ENCODE measurements around the gene TGFBRAP1.

DNA sequence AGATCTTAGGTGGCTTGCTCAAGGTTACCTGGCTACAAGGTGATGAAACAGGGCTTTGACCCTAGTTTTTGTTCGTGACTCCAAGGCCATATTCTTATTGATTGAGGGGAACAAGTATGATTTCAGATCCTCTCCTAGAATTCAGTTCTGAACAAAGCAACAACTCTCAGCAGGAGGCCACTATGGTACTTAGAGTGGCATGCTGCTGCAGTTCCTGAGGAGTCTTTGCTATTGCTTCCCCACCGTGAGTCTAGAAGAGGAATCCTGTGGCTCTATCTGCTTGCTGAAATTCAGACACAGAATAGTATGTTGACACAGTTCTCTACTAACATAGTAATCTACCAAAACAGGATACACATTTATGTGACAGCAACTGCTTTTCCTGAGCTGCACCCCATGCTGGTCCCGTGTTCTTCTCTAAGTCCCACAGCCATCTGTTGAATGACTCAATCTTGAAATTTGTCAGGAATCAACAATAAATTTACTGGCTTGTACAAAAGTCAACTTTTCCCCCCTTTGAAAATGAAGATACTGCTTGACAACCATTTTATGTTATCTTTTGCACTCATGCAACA is 4.1 kb downstream of the TGFBRAP1 start:
- TF ChIP-seq, protein P1, sequence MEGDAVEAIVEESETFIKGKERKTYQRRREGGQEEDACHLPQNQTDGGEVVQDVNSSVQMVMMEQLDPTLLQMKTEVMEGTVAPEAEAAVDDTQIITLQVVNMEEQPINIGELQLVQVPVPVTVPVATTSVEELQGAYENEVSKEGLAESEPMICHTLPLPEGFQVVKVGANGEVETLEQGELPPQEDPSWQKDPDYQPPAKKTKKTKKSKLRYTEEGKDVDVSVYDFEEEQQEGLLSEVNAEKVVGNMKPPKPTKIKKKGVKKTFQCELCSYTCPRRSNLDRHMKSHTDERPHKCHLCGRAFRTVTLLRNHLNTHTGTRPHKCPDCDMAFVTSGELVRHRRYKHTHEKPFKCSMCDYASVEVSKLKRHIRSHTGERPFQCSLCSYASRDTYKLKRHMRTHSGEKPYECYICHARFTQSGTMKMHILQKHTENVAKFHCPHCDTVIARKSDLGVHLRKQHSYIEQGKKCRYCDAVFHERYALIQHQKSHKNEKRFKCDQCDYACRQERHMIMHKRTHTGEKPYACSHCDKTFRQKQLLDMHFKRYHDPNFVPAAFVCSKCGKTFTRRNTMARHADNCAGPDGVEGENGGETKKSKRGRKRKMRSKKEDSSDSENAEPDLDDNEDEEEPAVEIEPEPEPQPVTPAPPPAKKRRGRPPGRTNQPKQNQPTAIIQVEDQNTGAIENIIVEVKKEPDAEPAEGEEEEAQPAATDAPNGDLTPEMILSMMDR (conservative IDR thresholded peaks at IDR 0.05): no peak
- no peak for TF ChIP-seq ZFX (IDR thresholded peaks at IDR 0.05)

All from C4-2B (cell line).